GM12801 (cell line): ENCODE results near the gene CLEC19A.

Experiments
- CTCF ChIP-seq: IDR thresholded peaks from one replicate; pipeline ENCODE4 v1.5.1; 2011; ENCODE audit warnings: control low read depth; ENCODE audit not compliant: insufficient read length; ENCODE audit errors: extremely low read depth

The CLEC19A gene

DNA sequence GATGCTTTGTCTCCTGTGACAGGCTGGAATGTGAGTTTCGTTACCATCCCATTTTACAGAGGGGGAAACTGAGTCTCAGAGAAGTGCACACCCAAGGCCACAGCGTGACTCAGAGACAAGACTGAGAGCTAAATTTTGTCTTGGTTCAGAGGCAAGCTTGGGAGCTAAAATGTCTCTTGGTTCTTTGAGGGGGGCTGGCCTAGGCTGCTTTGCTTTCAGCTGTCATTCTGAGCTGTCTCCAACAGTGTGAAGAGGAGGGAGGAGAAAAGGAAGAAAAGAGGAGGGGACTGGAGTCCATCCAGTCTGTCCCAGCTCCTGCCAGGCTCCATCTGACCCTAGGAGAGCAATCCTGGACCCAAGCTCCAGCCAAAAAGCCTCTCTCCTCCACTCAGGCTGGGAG, at the start of gene CLEC19A:
Gene CLEC19A (plus strand): TSS at position 301 of the 400 bp plus-strand sequence. CDS start 121 bp downstream, outside the sequence.
- TF ChIP-seq CTCF, result no peak

DNA sequence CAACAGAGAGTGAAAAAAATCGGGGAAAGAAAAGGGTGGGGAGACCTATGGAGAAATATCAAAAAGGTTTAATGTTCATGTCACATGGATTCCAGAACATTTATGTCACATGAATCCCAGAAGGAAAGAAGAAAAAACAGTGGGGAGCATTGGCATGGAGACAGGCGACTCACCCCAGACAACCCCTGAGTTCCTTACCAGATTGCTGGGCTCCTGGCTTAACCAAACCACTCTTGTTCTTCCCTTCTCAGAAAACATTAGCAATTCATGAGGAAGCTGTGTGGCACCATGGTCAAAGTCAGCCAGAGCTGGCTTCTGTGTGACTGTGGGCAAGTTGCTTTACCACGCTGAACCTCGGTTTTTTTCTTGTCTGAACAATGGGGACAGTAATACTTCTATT, 49.6 kb upstream of the CLEC19A start:
- TF ChIP-seq CTCF, result no peak

DNA sequence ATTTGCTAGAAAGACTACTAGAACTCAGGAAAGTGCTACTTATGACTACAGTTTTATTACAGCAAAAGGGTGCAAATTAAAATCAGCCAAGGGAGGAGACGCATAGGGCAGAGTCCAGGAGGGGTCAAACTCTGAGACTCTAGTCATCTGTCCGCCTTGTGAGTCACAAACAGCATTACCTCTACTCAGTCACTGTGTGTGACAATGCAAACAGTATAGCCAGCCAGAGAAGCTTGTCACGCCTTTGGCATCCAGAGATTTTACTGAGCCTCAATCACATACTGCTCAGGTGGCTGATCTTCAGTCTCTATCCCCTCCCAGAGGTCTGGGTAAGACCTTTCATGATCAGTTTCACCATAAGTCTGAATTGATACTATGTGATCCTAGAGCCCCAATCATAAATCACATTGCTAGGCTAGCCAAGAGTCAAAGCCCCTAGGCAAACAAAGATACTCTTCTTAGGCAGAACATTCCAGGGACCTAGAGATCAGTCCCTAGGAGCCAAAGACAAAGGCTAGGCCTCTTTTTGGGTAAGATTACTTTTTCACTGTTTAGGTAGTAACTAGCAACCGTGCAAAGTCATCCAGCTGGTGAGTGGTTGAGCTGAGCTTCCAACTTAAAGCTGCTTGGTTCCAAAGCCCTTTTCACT, 48.8 kb upstream of the CLEC19A start:
- TF ChIP-seq CTCF, result no peak

DNA sequence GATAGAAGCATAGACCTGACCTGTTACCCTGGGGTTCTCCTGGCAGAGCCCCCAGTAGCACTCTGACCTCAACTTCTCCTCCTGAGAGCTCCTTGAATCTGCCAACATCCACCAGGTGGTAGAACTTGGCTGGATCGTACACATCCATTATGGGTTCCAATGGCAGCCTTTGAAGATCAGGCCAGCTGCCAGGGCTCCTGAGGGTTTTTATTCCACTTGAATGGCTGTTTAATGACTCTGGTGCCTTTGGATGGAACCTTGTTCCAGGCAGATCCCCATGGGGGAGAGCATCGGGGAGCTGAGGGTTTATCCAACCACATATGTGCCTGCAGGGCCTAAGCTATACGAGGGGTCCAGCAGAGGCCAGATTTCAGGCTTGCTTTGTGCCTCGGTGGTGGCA, 47.1 kb upstream of the CLEC19A start:
- TF ChIP-seq CTCF, result no peak

GRCh38 chr16:19239511-19240155, 45.9 kb upstream of the CLEC19A start:
- TF ChIP-seq CTCF, result no peak

DNA sequence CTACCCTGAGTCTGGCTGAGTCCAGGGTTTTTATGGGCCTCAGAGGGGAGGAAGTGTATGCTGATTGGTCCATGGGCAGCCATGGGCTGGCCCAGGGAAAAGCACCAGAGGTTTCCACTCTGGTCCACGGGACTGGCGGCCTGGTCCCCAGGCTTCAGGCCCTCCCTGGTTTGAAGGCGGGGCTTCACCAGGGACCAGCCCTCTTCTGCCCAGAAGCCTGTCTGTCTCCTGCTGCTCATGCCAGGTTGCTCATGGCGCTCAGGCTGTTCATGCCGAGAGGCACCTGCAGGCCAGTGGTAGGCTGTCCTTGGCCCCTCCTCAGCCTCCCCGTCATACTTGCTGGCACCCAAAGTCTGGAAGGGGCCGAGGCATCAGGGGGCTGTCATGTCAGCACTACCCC, 45.0 kb upstream of the CLEC19A start:
- no peak for TF ChIP-seq CTCF

- no peak for TF ChIP-seq CTCF
Measured at GRCh38 chr16:19241512-19241911, 44.0 kb upstream of the CLEC19A start.
